Endothelial cell of umbilical vein (primary cell): ENCODE data around the gene DOCK6. TPM values are rescaled to one million over a fixed set of nuclear protein-coding genes. Genes with fewer than 3 reads are reported as not detected.

Experiments
- BruUV-seq: library from RNA; stranded (reverse); fragments of 400-500 nt; replicated peaks from 2 replicates; lab custom pipeline; 2021; lab: Mats Ljungman, UMichigan
- CTCF ChIA-PET: fragments of 300-600, 350-600 bp; sonication (Branson Sonifier 250); formaldehyde crosslinking; loops from one replicate; lab custom pipeline; 2021; ENCODE audit warnings: antibody characterized with exemption, inconsistent platforms; lab: Charles Lee
- POLR2A ChIA-PET: fragments of 300-600, 350-600 bp; sonication (Branson Sonifier 250); formaldehyde crosslinking; loops from one replicate; lab custom pipeline; 2021; ENCODE audit warnings: antibody characterized with exemption, inconsistent platforms; lab: Charles Lee
- DNase-seq: peaks from one replicate; pipeline ENCODE4 v3.0.0-alpha.2; 2011; ENCODE audit warnings: low read depth, low spot score
- FAIRE-seq: peaks from 2 replicates; lab custom pipeline; 2011; peaks lifted over from hg19 to GRCh38; lab: Jason Lieb, UNC
- H2AFZ ChIP-seq: 2 replicates; pipeline ENCODE4 v1.6.0; 2012; ENCODE audit warnings: low read depth, low read length, control low read depth, inconsistent platforms
- H3K27ac ChIP-seq: 2 replicates; pipeline ENCODE4 v1.5.1; 2011; ENCODE audit warnings: low read depth, mild to moderate bottlenecking, control low read depth, low read length, moderate library complexity; ENCODE audit not compliant: insufficient read depth
- H3K27me3 ChIP-seq, 2 experiments: 2 replicates each; pipeline versions ENCODE4 v1.6.0 to v1.6.1; 2011; ENCODE audit warnings: low read length in 2 of 2, mixed read lengths in 1 of 2; ENCODE audit not compliant: control insufficient read depth in 2 of 2, insufficient read depth in 2 of 2
- H3K36me3 ChIP-seq, 2 experiments: 2 replicates in 1 of 2; 3 replicates in 1 of 2; pipeline ENCODE4 v1.5.1; 2011; ENCODE audit warnings: low read length in 2 of 2, mild to moderate bottlenecking in 1 of 2, moderate library complexity in 1 of 2; ENCODE audit not compliant: control insufficient read depth in 2 of 2, insufficient read depth in 2 of 2; ENCODE audit errors: extremely low read depth in 1 of 2
- H3K4me1 ChIP-seq: 3 replicates; pipeline ENCODE4 v1.5.1; 2011; ENCODE audit warnings: mild to moderate bottlenecking, low read length; ENCODE audit not compliant: control insufficient read depth, insufficient read depth; ENCODE audit errors: extremely low read depth
- H3K4me2 ChIP-seq: 2 replicates; pipeline ENCODE4 v1.6.1; 2011; ENCODE audit warnings: low read length, control low read depth, mixed read lengths; ENCODE audit not compliant: insufficient read depth
- H3K4me3 ChIP-seq, 3 experiments: fragments of 200-600 bp in 1 of 3; sonication (generic), shearing (Covaris generic) in 1 of 3; replicated peaks in 1 of 3; 2 replicates each; pipeline ENCODE4 v1.5.1; 2011 to 2016; ENCODE audit warnings: control low read depth in 3 of 3, low read length in 3 of 3, mild to moderate bottlenecking in 2 of 3, inconsistent platforms in 1 of 3, low read depth in 1 of 3, moderate library complexity in 1 of 3; ENCODE audit not compliant: insufficient read depth in 1 of 3
- H3K79me2 ChIP-seq: 2 replicates; pipeline ENCODE4 v1.6.0; 2012; ENCODE audit warnings: low read length, inconsistent platforms; ENCODE audit not compliant: control insufficient read depth, insufficient read depth
- H3K9ac ChIP-seq: replicated peaks from 2 replicates; pipeline ENCODE3; 2011; ENCODE audit warnings: low read length, control low read depth; ENCODE audit not compliant: insufficient read depth; ENCODE audit errors: extremely low read depth
- H3K9me1 ChIP-seq: replicated peaks from 3 replicates; pipeline ENCODE4 v1.6.0; 2011; ENCODE audit warnings: mild to moderate bottlenecking, low read length; ENCODE audit not compliant: control insufficient read depth, insufficient read depth; ENCODE audit errors: extremely low read depth
- H3K9me3 ChIP-seq: replicated peaks from 2 replicates; pipeline ENCODE4 v1.5.1; 2012; ENCODE audit warnings: low read length, inconsistent platforms; ENCODE audit not compliant: control insufficient read depth, insufficient read depth
- H4K20me1 ChIP-seq: replicated peaks from 2 replicates; pipeline ENCODE3; 2011; ENCODE audit warnings: mild to moderate bottlenecking, low read length; ENCODE audit not compliant: control insufficient read depth, insufficient read depth; ENCODE audit errors: extremely low read depth
- CTCF ChIP-seq, 2 donors: IDR thresholded peaks; 1 replicate in 1 of 2; 2 replicates in 1 of 2; pipeline ENCODE4 v1.5.1; 2011; ENCODE audit warnings: low read length in 2 of 2, mild to moderate bottlenecking in 2 of 2, moderate library complexity in 2 of 2, control low read depth in 1 of 2, inconsistent platforms in 1 of 2, low read depth in 1 of 2; ENCODE audit not compliant: insufficient read depth in 1 of 2; ENCODE audit errors: extremely low read depth in 1 of 2
- EZH2 ChIP-seq: IDR thresholded peaks from 2 replicates; pipeline ENCODE4 v1.6.1; 2012; ENCODE audit warnings: borderline replicate concordance, low read depth, mild to moderate bottlenecking, moderate library complexity, low read length, inconsistent platforms; ENCODE audit not compliant: severe bottlenecking
- FOS ChIP-seq: IDR thresholded peaks from 2 replicates; pipeline ENCODE4 v1.6.1; 2011; ENCODE audit warnings: mild to moderate bottlenecking, low read length, moderate library complexity, borderline replicate concordance; ENCODE audit not compliant: insufficient read depth
- GATA2 ChIP-seq: IDR thresholded peaks from 2 replicates; pipeline ENCODE4 v1.7.0; 2011; ENCODE audit warnings: low read depth, mild to moderate bottlenecking, moderate library complexity, mixed read lengths, low read length; ENCODE audit not compliant: insufficient read length, insufficient read depth
- JUN ChIP-seq: IDR thresholded peaks from 2 replicates; pipeline ENCODE4 v1.6.1; 2011; ENCODE audit warnings: borderline replicate concordance, low read depth; ENCODE audit not compliant: insufficient read length, insufficient read depth
- MYC ChIP-seq: IDR thresholded peaks from one replicate; pipeline ENCODE4 v1.6.1; 2011; ENCODE audit warnings: mild to moderate bottlenecking, low read depth, low read length
- POLR2A ChIP-seq: IDR thresholded peaks from 2 replicates; pipeline ENCODE4 v1.6.1; 2012; ENCODE audit warnings: low read depth, mild to moderate bottlenecking, control low read depth, low read length
- POLR2AphosphoS5 ChIP-seq: IDR thresholded peaks from 2 replicates; pipeline ENCODE4 v1.6.1; 2012; ENCODE audit warnings: low read depth, mild to moderate bottlenecking, control low read depth, low read length, moderate library complexity; ENCODE audit not compliant: insufficient read depth
- dilution Hi-C: fragments of 300-500 bp; cut with MboI; formaldehyde crosslinking; loops from one replicate; pipeline ENCODE4 v1.15.0; 2019; ENCODE audit warnings: low sequenced_read_pairs; ENCODE audit not compliant: extremely low pct_ligation_motif_present
- intact Hi-C: fragments of 100-400 bp; cut with micrococcal nuclease; formaldehyde crosslinking; loops from one replicate; pipeline ENCODE4 v1.10.0; 2022
- polyA plus RNA-seq, 4 experiments: library from polyadenylated mRNA; depleted of rRNA in 3 of 4; stranded (reverse) in 3 of 4; unstranded in 1 of 4; fragments of >200 nt; gene quantifications; 2 replicates each; pipeline versions ENCODE4 v1.2.1 to v1.2.3, GENCODE V29; 2011 to 2012; ENCODE audit warnings: missing spikeins in 1 of 4
- total RNA-seq: library from RNA; stranded (reverse); gene quantifications from 2 replicates; pipeline ENCODE4 v1.2.3, GENCODE V29; 2021
- TF ChIP-seq, protein P1 (sequence below): IDR thresholded peaks from 2 replicates; pipeline ENCODE4 v1.6.1; 2011; ENCODE audit not compliant: insufficient read depth, insufficient read length

The DOCK6 gene
- total and polyA plus RNA-seq, 2 donors (not counting 3 experiments of a cell fraction or from before 2014, with no cell fraction given): 126 to 334 TPM

DNA sequence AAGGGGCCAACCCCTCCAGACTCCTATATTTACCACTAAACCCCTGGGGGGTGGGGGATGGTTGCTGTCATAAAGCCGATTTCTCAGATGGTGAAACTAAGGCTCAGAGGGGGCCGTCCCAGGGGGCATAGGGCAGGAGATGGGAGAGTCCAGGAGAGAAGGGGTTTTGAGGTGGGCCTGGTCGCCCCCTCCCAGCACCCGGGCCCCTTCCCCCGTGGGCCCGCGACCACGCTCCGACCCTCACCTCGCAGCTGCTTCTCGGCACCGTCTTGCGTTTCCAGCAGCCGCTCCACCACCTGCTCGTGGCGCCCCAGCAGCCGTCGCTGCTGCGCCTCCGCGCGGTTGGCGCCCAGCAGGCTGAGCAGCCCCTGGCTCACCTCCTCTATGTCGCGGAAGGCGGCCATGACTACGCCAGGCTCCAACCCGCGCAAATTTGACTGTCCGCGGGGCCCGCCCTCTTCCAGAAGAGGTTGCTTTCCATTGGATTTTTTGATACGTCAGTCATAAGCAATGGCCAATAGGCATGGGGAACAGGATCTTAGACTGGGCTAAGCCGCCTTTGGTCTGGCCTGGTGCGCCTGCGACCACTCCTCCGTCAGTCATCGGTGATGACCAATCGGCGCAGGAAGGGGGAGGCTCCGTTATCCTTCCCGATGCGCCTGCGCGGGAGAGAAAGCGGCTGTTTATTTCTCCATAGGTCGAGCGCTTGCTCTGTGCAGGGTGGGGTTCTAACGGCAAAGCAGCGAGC lies 106.8 kb downstream of the DOCK6 start, which contains the start of gene SPC24:
Gene SPC24 (minus strand): TSS at position 410 of the 748 bp plus-strand sequence. CDS start 6 bp downstream, at position 404.
- dilution Hi-C loops: no loop called here
- FAIRE-seq: peak; percentile 98
- intact Hi-C loops: loop anchor here (1.0 to 2.0 kb wide), 3 partner anchors 12 to 17 kb away; no protein-coding TSS in a partner anchor

GRCh38 chr19:11154683-11155047 lies 107.7 kb downstream of the DOCK6 start:
- H3K27me3 ChIP-seq: no peaks in the 10 kb centered on the region
- H3K4me1 ChIP-seq: peaks cover 22% of the 10 kb centered on the region
- ChIA-PET POLR2A (interaction anchor here (1.5 kb wide), 1 partner anchor 14 kb away, joined by 3 read pairs; no protein-coding TSS in a partner anchor), CTCF (interaction anchor here (0.8 to 1.3 kb wide), 4 partner anchors 8 to 28 kb away, joined by 3 to 4 read pairs (median 4); no protein-coding TSS in a partner anchor)
- no peak overlapping the region for H2AFZ ChIP-seq
- intact Hi-C loops: loop anchor here (1.0 to 2.0 kb wide), 3 partner anchors 11 to 16 kb away; no protein-coding TSS in a partner anchor
- H3K9ac ChIP-seq: peak overlapping the region; percentile 77
- TF ChIP-seq EZH2 (no peak), FOS (no peak), POLR2A (no peak), MYC (no peak), POLR2AphosphoS5 (no peak), CTCF (IDR thresholded peaks at IDR 0.05; ENCODE audit: extremely low read depth in 1 of 2, insufficient read depth in 1 of 2, low read depth in 1 of 2, low read length in 2 of 2) (no peak), JUN (no peak), GATA2 (no peak)
- TF ChIP-seq, protein P1, sequence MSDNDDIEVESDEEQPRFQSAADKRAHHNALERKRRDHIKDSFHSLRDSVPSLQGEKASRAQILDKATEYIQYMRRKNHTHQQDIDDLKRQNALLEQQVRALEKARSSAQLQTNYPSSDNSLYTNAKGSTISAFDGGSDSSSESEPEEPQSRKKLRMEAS: no peak
- H3K36me3 ChIP-seq: no peaks in the 10 kb centered on the region
- H3K4me3 ChIP-seq: peak overlapping the region; percentile 73 to 97 (median 94)
- H3K27ac ChIP-seq: no peak overlapping the region
- no peaks in the 10 kb centered on the region for H4K20me1 ChIP-seq
- BruUV-seq: TSS peak; percentile 29
- FAIRE-seq (no peak), DNase-seq (no peak)
- H3K9me1 ChIP-seq: no peaks in the 10 kb centered on the region
- dilution Hi-C loops: no loop called here
- H3K79me2 ChIP-seq: peaks cover 44% of the 10 kb centered on the region
- no peaks in the 10 kb centered on the region for H3K9me3 ChIP-seq
- H3K4me2 ChIP-seq: peak overlapping the region; percentile 60

More for the DNA sequence above, 106.8 kb downstream of the DOCK6 start, which contains the start of gene SPC24:
- no peaks in the 10 kb centered on the region for H3K9me1 ChIP-seq
- ChIA-PET POLR2A (interaction anchor here (0.6 to 1.5 kb wide), 3 partner anchors 13 to 33 kb away, joined by 3 to 4 read pairs (median 3); no protein-coding TSS in a partner anchor), CTCF (interaction anchor here (0.8 to 1.3 kb wide), 6 partner anchors 9 to 29 kb away, joined by 3 to 4 read pairs (median 3); no protein-coding TSS in a partner anchor)
- H3K4me2 ChIP-seq: peak within 1 kb of the TSS; percentile 60
- no peaks in the 10 kb centered on the region for H4K20me1 ChIP-seq
- DNase-seq: peak; percentile 99
- H3K4me1 ChIP-seq: peaks cover 28% of the 10 kb centered on the region
- H3K79me2 ChIP-seq: peaks cover 41% of the 10 kb centered on the region
- no peaks in the 10 kb centered on the region for H3K36me3 ChIP-seq
- H3K9ac ChIP-seq: peak within 1 kb of the TSS; percentile 77
- no TSS peak for BruUV-seq
- peak; percentile 55 for TF ChIP-seq POLR2A
- TF ChIP-seq, protein P1: no peak
- no peak for TF ChIP-seq JUN
- no peak for TF ChIP-seq GATA2
- no peak for TF ChIP-seq FOS
- peak; percentile 81 for TF ChIP-seq POLR2AphosphoS5
- no peaks in the 10 kb centered on the region for H3K27me3 ChIP-seq
- peak within 1 kb of the TSS; percentile 73 to 97 (median 94) for H3K4me3 ChIP-seq
- no peaks in the 10 kb centered on the region for H3K9me3 ChIP-seq
- H2AFZ ChIP-seq: peak within 1 kb of the TSS; percentile 84
- H3K27ac ChIP-seq: peak within 1 kb of the TSS; percentile 75
